ENCODE data around the gene PKHD1.
A peak's percentile ranks its signal among the peaks of the same experiment; 100 is the strongest.
"Not testable (repeated sequence)": the region's sequence is repeated elsewhere in the genome, so short reads cannot be mapped to it uniquely, and the experiment has no call there.

The PKHD1 gene

GRCh38 chr6:51865176-51865575 lies 222.2 kb downstream of the PKHD1 start:
- Histone ChIP-seq H3K9ac (ENCODE audit: low read depth, low read length) (no peak overlapping the region), H3K36me3 (ENCODE audit: control insufficient read depth, insufficient read depth, low read length) (no peaks in the 10 kb centered on the region), H3K4me3 (ENCODE audit: low read depth, low read length) (no peak overlapping the region), H3K27me3 (ENCODE audit: control insufficient read depth, insufficient read depth, low read length) (no peaks in the 10 kb centered on the region), H3K9me3 (ENCODE audit: control insufficient read depth, insufficient read depth, low read length) (no peaks in the 10 kb centered on the region), H3K4me1 (ENCODE audit: control insufficient read depth, insufficient read depth, low read length) (no peaks in the 10 kb centered on the region)

GRCh38 chr6:51857134-51857533 lies 230.3 kb downstream of the PKHD1 start:
- no peak overlapping the region for H3K4me3 ChIP-seq (ENCODE audit: low read depth, low read length)

GRCh38 chr6:51856508-51856907 lies 230.9 kb downstream of the PKHD1 start:
- Histone ChIP-seq H3K4me1 (ENCODE audit: control insufficient read depth, insufficient read depth, low read length) (no peaks in the 10 kb centered on the region), H3K9ac (ENCODE audit: low read depth, low read length) (no peak overlapping the region), H3K36me3 (ENCODE audit: control insufficient read depth, insufficient read depth, low read length) (no peaks in the 10 kb centered on the region), H3K27me3 (ENCODE audit: control insufficient read depth, insufficient read depth, low read length) (no peaks in the 10 kb centered on the region), H3K9me3 (ENCODE audit: control insufficient read depth, insufficient read depth, low read length) (no peaks in the 10 kb centered on the region), H3K4me3 (ENCODE audit: low read depth, low read length) (no peak overlapping the region)

More at GRCh38 chr6:51857134-51857533, 230.3 kb downstream of the PKHD1 start:
- no peaks in the 10 kb centered on the region for H3K36me3 ChIP-seq (ENCODE audit: control insufficient read depth, insufficient read depth, low read length)
- H3K4me1 ChIP-seq (ENCODE audit: control insufficient read depth, insufficient read depth, low read length), result no peaks in the 10 kb centered on the region
- no peak overlapping the region for H3K9ac ChIP-seq (ENCODE audit: low read depth, low read length)
- no peaks in the 10 kb centered on the region for H3K9me3 ChIP-seq (ENCODE audit: control insufficient read depth, insufficient read depth, low read length)
- H3K27me3 ChIP-seq (ENCODE audit: control insufficient read depth, insufficient read depth, low read length), result no peaks in the 10 kb centered on the region

GRCh38 chr6:51855310-51856082 lies 231.9 kb downstream of the PKHD1 start:
- Histone ChIP-seq H3K9ac (ENCODE audit: low read depth, low read length) (peak overlapping the region; percentile 20), H3K9me3 (ENCODE audit: control insufficient read depth, insufficient read depth, low read length) (no peaks in the 10 kb centered on the region), H3K36me3 (ENCODE audit: control insufficient read depth, insufficient read depth, low read length) (no peaks in the 10 kb centered on the region), H3K4me1 (ENCODE audit: control insufficient read depth, insufficient read depth, low read length) (no peaks in the 10 kb centered on the region), H3K4me3 (ENCODE audit: low read depth, low read length) (peak overlapping the region; percentile 30), H3K27me3 (ENCODE audit: control insufficient read depth, insufficient read depth, low read length) (no peaks in the 10 kb centered on the region)

GRCh38 chr6:51854876-51855275 lies 232.5 kb downstream of the PKHD1 start:
- Histone ChIP-seq H3K4me1 (ENCODE audit: control insufficient read depth, insufficient read depth, low read length) (no peaks in the 10 kb centered on the region), H3K36me3 (ENCODE audit: control insufficient read depth, insufficient read depth, low read length) (no peaks in the 10 kb centered on the region), H3K9me3 (ENCODE audit: control insufficient read depth, insufficient read depth, low read length) (no peaks in the 10 kb centered on the region)

GRCh38 chr6:51854347-51854746 lies 233.1 kb downstream of the PKHD1 start:
- Histone ChIP-seq H3K27me3 (ENCODE audit: control insufficient read depth, insufficient read depth, low read length) (no peaks in the 10 kb centered on the region), H3K9ac (ENCODE audit: low read depth, low read length) (no peak overlapping the region), H3K9me3 (ENCODE audit: control insufficient read depth, insufficient read depth, low read length) (no peaks in the 10 kb centered on the region), H3K4me3 (ENCODE audit: low read depth, low read length) (no peak overlapping the region), H3K4me1 (ENCODE audit: control insufficient read depth, insufficient read depth, low read length) (no peaks in the 10 kb centered on the region), H3K36me3 (ENCODE audit: control insufficient read depth, insufficient read depth, low read length) (no peaks in the 10 kb centered on the region)

More at GRCh38 chr6:51854876-51855275, 232.5 kb downstream of the PKHD1 start:
- Histone ChIP-seq H3K9ac (ENCODE audit: low read depth, low read length) (peak overlapping the region; percentile 20), H3K27me3 (ENCODE audit: control insufficient read depth, insufficient read depth, low read length) (no peaks in the 10 kb centered on the region), H3K4me3 (ENCODE audit: low read depth, low read length) (peak overlapping the region; percentile 30)

- H3K36me3 ChIP-seq (ENCODE audit: control insufficient read depth, insufficient read depth, low read length); H3K4me3 ChIP-seq (ENCODE audit: low read depth, low read length); H3K27me3 ChIP-seq (ENCODE audit: control insufficient read depth, insufficient read depth, low read length); H3K4me1 ChIP-seq (ENCODE audit: control insufficient read depth, insufficient read depth, low read length); H3K9ac ChIP-seq (ENCODE audit: low read depth, low read length); H3K9me3 ChIP-seq (ENCODE audit: control insufficient read depth, insufficient read depth, low read length): not testable (repeated sequence)
Measured at GRCh38 chr6:51853109-51853508, 234.3 kb downstream of the PKHD1 start.

GRCh38 chr6:51846531-51846930 lies 240.9 kb downstream of the PKHD1 start:
- Histone ChIP-seq H3K36me3 (ENCODE audit: control insufficient read depth, insufficient read depth, low read length) (no peaks in the 10 kb centered on the region), H3K4me3 (ENCODE audit: low read depth, low read length) (no peak overlapping the region), H3K9me3 (ENCODE audit: control insufficient read depth, insufficient read depth, low read length) (no peaks in the 10 kb centered on the region), H3K27me3 (ENCODE audit: control insufficient read depth, insufficient read depth, low read length) (no peaks in the 10 kb centered on the region), H3K4me1 (ENCODE audit: control insufficient read depth, insufficient read depth, low read length) (peaks cover 9% of the 10 kb centered on the region), H3K9ac (ENCODE audit: low read depth, low read length) (no peak overlapping the region)

GRCh38 chr6:51844336-51844735 lies 243.1 kb downstream of the PKHD1 start:
- no peak overlapping the region for H3K9ac ChIP-seq (ENCODE audit: low read depth, low read length)
- H3K27me3 ChIP-seq (ENCODE audit: control insufficient read depth, insufficient read depth, low read length), result no peaks in the 10 kb centered on the region

GRCh38 chr6:51843456-51844056 lies 243.9 kb downstream of the PKHD1 start:
- Histone ChIP-seq H3K36me3 (ENCODE audit: control insufficient read depth, insufficient read depth, low read length) (no peaks in the 10 kb centered on the region), H3K4me3 (ENCODE audit: low read depth, low read length) (no peak overlapping the region), H3K4me1 (ENCODE audit: control insufficient read depth, insufficient read depth, low read length) (peaks cover 9% of the 10 kb centered on the region), H3K27me3 (ENCODE audit: control insufficient read depth, insufficient read depth, low read length) (no peaks in the 10 kb centered on the region), H3K9ac (ENCODE audit: low read depth, low read length) (no peak overlapping the region), H3K9me3 (ENCODE audit: control insufficient read depth, insufficient read depth, low read length) (no peaks in the 10 kb centered on the region)

More at GRCh38 chr6:51844336-51844735, 243.1 kb downstream of the PKHD1 start:
- Histone ChIP-seq H3K4me3 (ENCODE audit: low read depth, low read length) (no peak overlapping the region), H3K4me1 (ENCODE audit: control insufficient read depth, insufficient read depth, low read length) (peaks cover 9% of the 10 kb centered on the region), H3K36me3 (ENCODE audit: control insufficient read depth, insufficient read depth, low read length) (no peaks in the 10 kb centered on the region), H3K9me3 (ENCODE audit: control insufficient read depth, insufficient read depth, low read length) (no peaks in the 10 kb centered on the region)

GRCh38 chr6:51842804-51843378 lies 244.5 kb downstream of the PKHD1 start:
- no peak overlapping the region for H3K9ac ChIP-seq (ENCODE audit: low read depth, low read length)
- no peaks in the 10 kb centered on the region for H3K27me3 ChIP-seq (ENCODE audit: control insufficient read depth, insufficient read depth, low read length)
- peaks cover 9% of the 10 kb centered on the region for H3K4me1 ChIP-seq (ENCODE audit: control insufficient read depth, insufficient read depth, low read length)
- H3K4me3 ChIP-seq (ENCODE audit: low read depth, low read length), result no peak overlapping the region
- no peaks in the 10 kb centered on the region for H3K36me3 ChIP-seq (ENCODE audit: control insufficient read depth, insufficient read depth, low read length)
- no peaks in the 10 kb centered on the region for H3K9me3 ChIP-seq (ENCODE audit: control insufficient read depth, insufficient read depth, low read length)

All from iPS-15b (cell line).